HepG2 (cell line): ENCODE data around the gene TCFL5. TPM values are rescaled to one million over a fixed set of nuclear protein-coding genes. Genes with fewer than 3 reads are reported as not detected.

ENCODE experiments used
- AGO2 ChIP-seq: fragments of 200-400 bp; formaldehyde crosslinking; optimal IDR thresholded peaks from 2 replicates; pipeline ENCODE3; 2017; ENCODE audit warnings: mild to moderate bottlenecking, low read depth, low read length, moderate library complexity
- ARNT2 ChIP-seq: sonication (generic); formaldehyde crosslinking; IDR thresholded peaks from 2 replicates; pipeline ENCODE4 v1.8.0; 2022; ENCODE audit warnings: mild to moderate bottlenecking, low read depth, missing genetic modification reagents, moderate library complexity
- CEBPG ChIP-seq: IDR thresholded peaks from 2 replicates; pipeline ENCODE4 v1.6.1; 2016
- DMAP1 ChIP-seq: IDR thresholded peaks from 2 replicates; pipeline ENCODE4 v1.6.1; 2016
- GLI4 ChIP-seq: sonication (generic); formaldehyde crosslinking; IDR thresholded peaks from 2 replicates; pipeline ENCODE4 v1.5.1; 2020; ENCODE audit warnings: missing genetic modification reagents, mild to moderate bottlenecking, moderate library complexity, borderline replicate concordance
- KLF13 ChIP-seq: sonication (generic); formaldehyde crosslinking; IDR thresholded peaks from 2 replicates; pipeline ENCODE4 v1.4.0; 2020; ENCODE audit warnings: mild to moderate bottlenecking, missing genetic modification reagents
- MAF1 ChIP-seq: sonication (generic); formaldehyde crosslinking; IDR thresholded peaks from 2 replicates; pipeline ENCODE4 v1.5.0; 2020; ENCODE audit warnings: missing genetic modification reagents, borderline replicate concordance
- NCOA1 ChIP-seq: sonication (generic); formaldehyde crosslinking; IDR thresholded peaks from 2 replicates; pipeline ENCODE4 v1.9.0; 2021; ENCODE audit warnings: missing genetic modification reagents
- NR2F1 ChIP-seq, 2 experiments: fragments of 450-650 bp in 1 of 2; formaldehyde crosslinking in 1 of 2; IDR thresholded peaks; 2 replicates each; pipeline versions ENCODE4 v1.5.0 to v1.6.1; 2016 to 2020; ENCODE audit warnings: mild to moderate bottlenecking in 1 of 2, missing compliant biosample characterization in 1 of 2, missing genetic modification reagents in 1 of 2, moderate library complexity in 1 of 2
- REPIN1 ChIP-seq: sonication (generic); formaldehyde crosslinking; IDR thresholded peaks from 2 replicates; pipeline ENCODE4 v1.8.0; 2022; ENCODE audit warnings: missing genetic modification reagents, low read depth, mild to moderate bottlenecking, borderline replicate concordance
- SNRNP70 ChIP-seq: fragments of 200-400 bp; formaldehyde crosslinking; IDR thresholded peaks from 2 replicates; pipeline ENCODE4 v1.6.1; 2017; ENCODE audit warnings: mild to moderate bottlenecking, low read depth, low read length, moderate library complexity
- TAF1 ChIP-seq: sonication (generic); formaldehyde crosslinking; IDR thresholded peaks from 2 replicates; pipeline ENCODE4 v1.4.0; 2020; ENCODE audit warnings: missing genetic modification reagents
- ZNF142 ChIP-seq: sonication (generic); formaldehyde crosslinking; IDR thresholded peaks from 2 replicates; pipeline ENCODE4 v1.4.0; 2020; ENCODE audit warnings: missing genetic modification reagents
- ZNF230 ChIP-seq: sonication (generic); formaldehyde crosslinking; IDR thresholded peaks from 2 replicates; pipeline ENCODE4 v1.4.0; 2020; ENCODE audit warnings: mild to moderate bottlenecking, missing genetic modification reagents
- ZNF333 ChIP-seq: sonication (generic); formaldehyde crosslinking; IDR thresholded peaks from 2 replicates; pipeline ENCODE4 v1.4.0; 2020; ENCODE audit warnings: mild to moderate bottlenecking, missing genetic modification reagents, borderline replicate concordance
- ZNF704 ChIP-seq: sonication (generic); formaldehyde crosslinking; IDR thresholded peaks from 2 replicates; pipeline ENCODE4 v1.8.1; 2023; ENCODE audit warnings: mild to moderate bottlenecking, inconsistent platforms, moderate library complexity, missing genetic modification reagents, borderline replicate concordance
- ZSCAN9 ChIP-seq: IDR thresholded peaks from 2 replicates; pipeline ENCODE4 v1.6.1; 2016; ENCODE audit warnings: borderline replicate concordance
- polyA plus RNA-seq, 8 experiments: library from polyadenylated mRNA; depleted of rRNA in 3 of 8; stranded (reverse) in 7 of 8; unstranded in 1 of 8; fragments of >200 nt; fragmentation: Illumina TruSeq in 4 of 8; extraction: Trizol in 4 of 8; gene quantifications; 2 replicates each; pipeline versions ENCODE4 v1.2.1 to v1.2.3, GENCODE V29; 2011 to 2016; ENCODE audit warnings: low read depth in 4 of 8, missing spikeins in 1 of 8, mixed read lengths in 1 of 8; ENCODE audit not compliant: insufficient read depth in 1 of 8
- total RNA-seq, 5 experiments: library from RNA; depleted of rRNA; stranded (reverse); fragments of >200 nt; fragmentation: Illumina TruSeq; extraction: Trizol; gene quantifications; 2 replicates each; pipeline ENCODE4 v1.2.3, GENCODE V29; 2016; ENCODE audit warnings: low read depth in 1 of 5
- TF ChIP-seq, protein P1 (sequence below): sonication (generic); formaldehyde crosslinking; IDR thresholded peaks from 2 replicates; pipeline ENCODE4 v1.4.0; 2020; ENCODE audit warnings: mild to moderate bottlenecking, low read depth, missing genetic modification reagents

Gene TCFL5
- total and polyA plus RNA-seq, 2 of the 13 experiments (the other 11 are each of a cell fraction or from before 2014, with no cell fraction given) = 14.8 to 20.0 TPM

GRCh38 chr20:62815066-62815991 lies 46.3 kb downstream of the TCFL5 start (continued):
- TF ChIP-seq, protein P1, sequence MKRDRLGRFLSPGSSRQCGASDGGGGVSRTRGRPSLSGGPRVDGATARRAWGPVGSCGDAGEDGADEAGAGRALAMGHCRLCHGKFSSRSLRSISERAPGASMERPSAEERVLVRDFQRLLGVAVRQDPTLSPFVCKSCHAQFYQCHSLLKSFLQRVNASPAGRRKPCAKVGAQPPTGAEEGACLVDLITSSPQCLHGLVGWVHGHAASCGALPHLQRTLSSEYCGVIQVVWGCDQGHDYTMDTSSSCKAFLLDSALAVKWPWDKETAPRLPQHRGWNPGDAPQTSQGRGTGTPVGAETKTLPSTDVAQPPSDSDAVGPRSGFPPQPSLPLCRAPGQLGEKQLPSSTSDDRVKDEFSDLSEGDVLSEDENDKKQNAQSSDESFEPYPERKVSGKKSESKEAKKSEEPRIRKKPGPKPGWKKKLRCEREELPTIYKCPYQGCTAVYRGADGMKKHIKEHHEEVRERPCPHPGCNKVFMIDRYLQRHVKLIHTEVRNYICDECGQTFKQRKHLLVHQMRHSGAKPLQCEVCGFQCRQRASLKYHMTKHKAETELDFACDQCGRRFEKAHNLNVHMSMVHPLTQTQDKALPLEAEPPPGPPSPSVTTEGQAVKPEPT (CRISPR knock-in tag) = peak; percentile 86; the same call in 1 of the 2 replicates
- TF ChIP-seq ZNF333 (CRISPR knock-in tag) (no peak), AGO2 (no peak), NCOA1 (no peak), SNRNP70 (no peak), CEBPG (CRISPR knock-in tag) (no peak), ARNT2 (peak; percentile 80), ZNF230 (CRISPR knock-in tag) (peak; percentile 30; the same call in 1 of the 2 replicates), MAF1 (CRISPR knock-in tag) (no peak; the same call in 1 of the 2 replicates), REPIN1 (CRISPR knock-in tag) (0 out of 2 replicates have a peak, but pooled peaks have one; percentile 33), DMAP1 (CRISPR knock-in tag) (no peak), KLF13 (0 out of 2 replicates have a peak, but pooled peaks have one; percentile 6), ZNF142 (no peak), NR2F1 (CRISPR knock-in tag; IDR thresholded peaks at IDR 0.05) (no peak), ZNF704 (CRISPR knock-in tag) (peak; percentile 28; the same call in 1 of the 2 replicates), ZSCAN9 (CRISPR knock-in tag) (no peak), TAF1 (CRISPR knock-in tag) (peak; percentile 54; the same call in 1 of the 2 replicates), GLI4 (CRISPR knock-in tag) (no peak)
